Heart left ventricle (tissue), 13 donors: ENCODE measurements around the gene PGLYRP1.

Source experiments
- POLR2A ChIP-seq, 2 donors: fragments of 450-650 bp; IDR thresholded peaks; one replicate each; pipeline ENCODE4 v1.6.1; 2017; ENCODE audit warnings: antibody characterized with exemption in 2 of 2, mild to moderate bottlenecking in 2 of 2, moderate library complexity in 2 of 2
- TF ChIP-seq, protein P1 (sequence below), 12 donors: fragments of 200-600 bp; sonication (generic) in 4 of 12; IDR thresholded peaks; one replicate each; pipeline versions ENCODE4 v1.5.0 to v1.8.0; 2018 to 2022; ENCODE audit warnings: antibody characterized with exemption in 12 of 12, mild to moderate bottlenecking in 5 of 12
- donor health status: ischemic (EF 13 %, LVEDD 7.1; RV severe dilation, severe dysfunction).
- donor health status: DM: no; HTN: yes; CAD: no.
- donor health status: DM: no; HTN: no; CAD: no.
- donor health status: ischemic (EF 25% LVEDD 6.9; RV normal size, moderate dysfunction).
- donor health status: ischemic (EF 25% LVEDD 5.7; RV mildly dilated, moderate dysfunction).
- donor health status: ischemic (EF 35%, LVEDD 5.7; RV mildly dilated, moderate dysfunction).
- donor health status: nonischemic (EF 11% LVEDD 7.7; RV severe dilation, severe dysfunction).
- donor health status: DM: yes; HTN: yes; CAD: no.
- donor health status: PGD.
- donor health status: ischemic (EF 29% LVEDD 5.4; RV normal size, mild dysfunction).
- donor health status: nonischemic (EF 23%, LVEDD 6.1; RV moderate dilation, normal function).

DNA sequence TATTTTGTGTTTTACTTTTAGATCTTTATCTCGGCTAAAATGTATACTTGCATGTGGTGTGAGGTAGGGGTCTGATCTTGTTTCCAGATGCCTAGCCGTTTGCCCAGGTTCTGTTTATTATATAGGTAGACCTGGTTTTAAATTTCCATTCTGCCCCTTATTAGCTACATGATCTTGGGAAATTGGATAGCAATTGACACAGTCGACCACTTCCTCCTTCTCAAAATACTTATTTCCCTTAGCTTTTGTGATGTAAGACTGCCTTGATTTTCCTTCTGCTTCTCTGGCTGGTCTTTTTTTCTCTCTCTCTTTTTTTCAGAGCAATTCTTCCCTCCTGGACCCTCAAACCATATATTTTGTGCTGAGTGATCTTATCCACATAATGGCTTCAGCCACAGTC lies 3.0 kb upstream of the PGLYRP1 start:
- TF ChIP-seq, protein P1, sequence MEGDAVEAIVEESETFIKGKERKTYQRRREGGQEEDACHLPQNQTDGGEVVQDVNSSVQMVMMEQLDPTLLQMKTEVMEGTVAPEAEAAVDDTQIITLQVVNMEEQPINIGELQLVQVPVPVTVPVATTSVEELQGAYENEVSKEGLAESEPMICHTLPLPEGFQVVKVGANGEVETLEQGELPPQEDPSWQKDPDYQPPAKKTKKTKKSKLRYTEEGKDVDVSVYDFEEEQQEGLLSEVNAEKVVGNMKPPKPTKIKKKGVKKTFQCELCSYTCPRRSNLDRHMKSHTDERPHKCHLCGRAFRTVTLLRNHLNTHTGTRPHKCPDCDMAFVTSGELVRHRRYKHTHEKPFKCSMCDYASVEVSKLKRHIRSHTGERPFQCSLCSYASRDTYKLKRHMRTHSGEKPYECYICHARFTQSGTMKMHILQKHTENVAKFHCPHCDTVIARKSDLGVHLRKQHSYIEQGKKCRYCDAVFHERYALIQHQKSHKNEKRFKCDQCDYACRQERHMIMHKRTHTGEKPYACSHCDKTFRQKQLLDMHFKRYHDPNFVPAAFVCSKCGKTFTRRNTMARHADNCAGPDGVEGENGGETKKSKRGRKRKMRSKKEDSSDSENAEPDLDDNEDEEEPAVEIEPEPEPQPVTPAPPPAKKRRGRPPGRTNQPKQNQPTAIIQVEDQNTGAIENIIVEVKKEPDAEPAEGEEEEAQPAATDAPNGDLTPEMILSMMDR (IDR thresholded peaks at IDR 0.05) = no peak
- no peak for TF ChIP-seq POLR2A (IDR thresholded peaks at IDR 0.05)
